HG03354 (cell line): Measurements from ENCODE around the gene PKN3.

ENCODE experiments used
- ATAC-seq: cut with Tn5 transposase; IDR thresholded peaks from one replicate; pipeline ENCODE4 v1.9.1; 2021; ENCODE audit warnings: mild to moderate bottlenecking; ENCODE audit not compliant: unreplicated experiment, poor library complexity, severe bottlenecking

PKN3 gene

GRCh38 chr9:128729766-128730517 lies 27.6 kb downstream of the PKN3 start:
- no peak for ATAC-seq

GRCh38 chr9:128731093-128731492 lies 28.8 kb downstream of the PKN3 start:
- no peak for ATAC-seq

- no peak for ATAC-seq
Measured at GRCh38 chr9:128731691-128732090, 29.4 kb downstream of the PKN3 start.

GRCh38 chr9:128732576-128732975 lies 30.3 kb downstream of the PKN3 start:
- no peak for ATAC-seq

- no peak for ATAC-seq
Measured at GRCh38 chr9:128733256-128733655, 31.0 kb downstream of the PKN3 start.

GRCh38 chr9:128735373-128735772 lies 33.1 kb downstream of the PKN3 start:
- ATAC-seq, result no peak

- ATAC-seq, result no peak
Measured at GRCh38 chr9:128742401-128742800, 40.1 kb downstream of the PKN3 start.

- no peak for ATAC-seq
Measured at GRCh38 chr9:128743421-128743820, 41.1 kb downstream of the PKN3 start.

- ATAC-seq, result no peak
Measured at GRCh38 chr9:128747241-128747640, 44.9 kb downstream of the PKN3 start.

GRCh38 chr9:128750926-128751595 lies 48.8 kb downstream of the PKN3 start:
- ATAC-seq, result no peak

- no peak for ATAC-seq
Measured at GRCh38 chr9:128753627-128754026, 51.3 kb downstream of the PKN3 start.

- ATAC-seq, result no peak
Measured at GRCh38 chr9:128757602-128758001, 55.3 kb downstream of the PKN3 start.

GRCh38 chr9:128762671-128763449 lies 60.6 kb downstream of the PKN3 start:
- no peak for ATAC-seq

- ATAC-seq, result no peak
Measured at GRCh38 chr9:128764361-128764760, 62.1 kb downstream of the PKN3 start.

- ATAC-seq, result no peak
Measured at GRCh38 chr9:128765499-128765898, 63.2 kb downstream of the PKN3 start.

GRCh38 chr9:128768606-128769005 lies 66.3 kb downstream of the PKN3 start:
- no peak for ATAC-seq
